ENCODE results near the gene TLE3. TPM values are rescaled to one million over a fixed set of nuclear protein-coding genes. Genes with fewer than 3 reads are reported as not detected.

The TLE3 gene
- total and polyA plus RNA-seq, 4 experiments from 2014 or later = 3.6 to 121 (median 69.9) TPM

- H3K27me3 Mint-ChIP-seq = no peaks in the 10 kb centered on the region
- Histone ChIP-seq H3K36me3 (ENCODE audit: insufficient read depth, low read length) (peaks cover 89% of the 10 kb centered on the region), H3K27me3 (ENCODE audit: insufficient read depth, low read length) (no peaks in the 10 kb centered on the region), H3K9me3 (ENCODE audit: control insufficient read depth in 1 of 2, low read length in 2 of 2) (no peaks in the 10 kb centered on the region), H3K4me1 (ENCODE audit: insufficient read depth, low read length) (no peaks in the 10 kb centered on the region), H3K27ac (ENCODE audit: low read depth, low read length) (no peak overlapping the region), H3K4me3 (ENCODE audit: low read length in 2 of 2) (no peak overlapping the region)
- no peaks in the 10 kb centered on the region for H3K9me3 Mint-ChIP-seq
- no peak overlapping the region for H3K27ac Mint-ChIP-seq
- POLR2A ChIA-PET (ENCODE audit: partially characterized antibody) = interaction anchor here (1.2 kb wide), 1 partner anchor 27 kb away, joined by 3 read pairs; no protein-coding TSS in a partner anchor
- intact Hi-C loops (cut with micrococcal nuclease) = no loop called here
- H3K4me1 Mint-ChIP-seq = peaks cover 10 to 22% (median 17%) of the 10 kb centered on the region in 4 donors
- CTCF ChIA-PET (ENCODE audit: partially characterized antibody) = no interaction called here
- no peak for DNase-seq
- peaks cover 53 to 85% of the 10 kb centered on the region in 2 donors for H3K36me3 Mint-ChIP-seq
- H3K4me3 Mint-ChIP-seq = no peak overlapping the region
These were observed 28.0 kb downstream of the TLE3 start for GRCh38 chr15:70069716-70070115.

DNA sequence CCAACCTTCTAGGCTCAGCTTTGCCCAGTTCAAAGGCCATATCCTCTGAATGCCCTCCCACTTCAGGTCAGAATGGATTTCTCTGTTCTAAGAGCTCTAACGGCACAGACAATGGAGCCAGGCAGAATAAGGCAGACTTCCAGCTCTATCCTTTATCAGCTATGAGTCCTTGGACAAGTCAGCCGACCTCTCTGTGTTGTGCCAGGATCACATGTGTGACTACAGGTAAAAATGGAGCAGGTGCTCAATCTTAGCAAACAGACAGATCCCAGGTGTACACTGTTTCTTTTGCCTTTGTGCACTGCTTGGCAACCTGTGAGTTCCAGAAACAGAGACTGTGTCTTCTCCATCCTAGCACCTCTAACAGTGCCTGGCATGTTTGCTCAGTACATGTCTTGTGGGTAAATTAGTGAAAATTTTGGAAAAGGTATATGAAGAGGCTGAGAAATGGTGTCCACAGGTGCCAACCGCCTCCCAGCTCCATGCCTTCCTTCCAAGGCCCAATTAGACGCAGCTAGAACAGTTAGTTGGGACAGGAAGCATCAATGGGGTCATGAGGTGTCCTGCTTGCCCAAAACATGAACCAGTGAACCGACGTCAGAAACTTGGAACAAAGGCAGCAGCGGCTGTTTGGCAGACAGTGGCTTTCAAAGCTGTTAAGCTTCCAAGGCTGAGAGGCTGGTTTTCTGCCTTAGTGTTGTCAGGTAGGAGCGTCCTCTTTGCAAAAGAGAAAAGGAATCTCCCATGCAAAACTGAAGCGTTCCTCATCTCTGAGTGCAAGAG is 28.7 kb downstream of the TLE3 start:
- H3K4me1 ChIP-seq (ENCODE audit: insufficient read depth, low read length) = no peaks in the 10 kb centered on the region
- H3K9me3 ChIP-seq (ENCODE audit: control insufficient read depth in 1 of 2, low read length in 2 of 2) = no peaks in the 10 kb centered on the region
- Mint-ChIP-seq H3K27ac (peak overlapping the region in 1 of 7 donors; percentile 6), H3K36me3 (peaks cover 50 to 81% of the 10 kb centered on the region in 2 donors), H3K9me3 (no peaks in the 10 kb centered on the region), H3K4me3 (no peak overlapping the region), H3K4me1 (peaks cover 10 to 22% (median 15%) of the 10 kb centered on the region in 4 donors), H3K27me3 (no peaks in the 10 kb centered on the region)
- POLR2A ChIA-PET (ENCODE audit: partially characterized antibody) = no interaction called here
- H3K36me3 ChIP-seq (ENCODE audit: insufficient read depth, low read length) = peaks cover 89% of the 10 kb centered on the region
- H3K27ac ChIP-seq (ENCODE audit: low read depth, low read length) = no peak overlapping the region
- intact Hi-C loops (cut with micrococcal nuclease) = no loop called here
- no peak for DNase-seq
- H3K4me3 ChIP-seq (ENCODE audit: low read length in 2 of 2) = no peak overlapping the region
- H3K27me3 ChIP-seq (ENCODE audit: insufficient read depth, low read length) = no peaks in the 10 kb centered on the region
- CTCF ChIA-PET (ENCODE audit: partially characterized antibody) = interaction anchor here (2.0 kb wide), 1 partner anchor 27 kb away, joined by 5 read pairs; no protein-coding TSS in a partner anchor

DNA sequence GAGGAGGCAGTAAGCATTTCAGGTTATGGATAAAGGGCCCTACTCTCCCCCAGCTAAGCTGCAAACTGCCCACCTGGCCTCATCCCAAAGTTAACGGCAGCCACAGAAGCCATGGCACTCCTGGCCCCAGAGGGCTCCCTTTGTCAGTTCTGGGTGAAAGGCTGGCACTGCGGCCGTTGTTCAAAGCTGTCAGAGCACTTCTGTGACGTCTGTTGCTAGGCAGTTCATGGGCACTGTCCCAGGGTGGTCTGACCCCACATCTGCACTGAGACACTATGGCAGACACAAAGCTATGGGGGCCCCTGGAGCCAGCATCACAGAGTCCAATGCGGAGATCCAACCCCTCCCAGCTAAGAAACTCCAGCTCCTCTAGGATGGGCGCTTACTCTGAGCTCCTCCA is 30.0 kb downstream of the TLE3 start:
- Mint-ChIP-seq H3K27ac (no peak overlapping the region), H3K27me3 (no peaks in the 10 kb centered on the region), H3K9me3 (no peaks in the 10 kb centered on the region), H3K36me3 (peaks cover 41 to 81% of the 10 kb centered on the region in 2 donors), H3K4me3 (no peak overlapping the region), H3K4me1 (peaks cover 8 to 16% (median 10%) of the 10 kb centered on the region in 4 donors)
- Histone ChIP-seq H3K36me3 (ENCODE audit: insufficient read depth, low read length) (peaks cover 89% of the 10 kb centered on the region), H3K9me3 (ENCODE audit: control insufficient read depth in 1 of 2, low read length in 2 of 2) (no peaks in the 10 kb centered on the region), H3K4me3 (ENCODE audit: low read length in 2 of 2) (no peak overlapping the region), H3K27ac (ENCODE audit: low read depth, low read length) (no peak overlapping the region), H3K4me1 (ENCODE audit: insufficient read depth, low read length) (no peaks in the 10 kb centered on the region), H3K27me3 (ENCODE audit: insufficient read depth, low read length) (no peaks in the 10 kb centered on the region)
- no peak for DNase-seq
- POLR2A ChIA-PET (ENCODE audit: partially characterized antibody) = interaction anchor here (0.6 kb wide), 1 partner anchor 16 kb away, joined by 3 read pairs; no protein-coding TSS in a partner anchor
- CTCF ChIA-PET (ENCODE audit: partially characterized antibody) = interaction anchor here (1.4 to 2.0 kb wide), 2 partner anchors 28 to 339 kb away, joined by 5 read pairs; no protein-coding TSS in a partner anchor
- intact Hi-C loops (cut with micrococcal nuclease) = no loop called here

GRCh38 chr15:70067011-70067410 is 30.7 kb downstream of the TLE3 start:
- DNase-seq = no peak
- ChIA-PET CTCF (ENCODE audit: partially characterized antibody) (interaction anchor here (1.4 kb wide), 2 partner anchors 338 to 397 kb away, joined by 3 to 5 read pairs; no protein-coding TSS in a partner anchor), POLR2A (ENCODE audit: partially characterized antibody) (interaction anchor here (1.2 kb wide), 1 partner anchor 28 kb away, joined by 3 read pairs; no protein-coding TSS in a partner anchor)
- Histone ChIP-seq H3K4me1 (ENCODE audit: insufficient read depth, low read length) (no peaks in the 10 kb centered on the region), H3K27me3 (ENCODE audit: insufficient read depth, low read length) (no peaks in the 10 kb centered on the region), H3K36me3 (ENCODE audit: insufficient read depth, low read length) (peaks cover 90% of the 10 kb centered on the region), H3K9me3 (ENCODE audit: control insufficient read depth in 1 of 2, low read length in 2 of 2) (no peaks in the 10 kb centered on the region), H3K4me3 (ENCODE audit: low read length in 2 of 2) (no peak overlapping the region), H3K27ac (ENCODE audit: low read depth, low read length) (no peak overlapping the region)
- Mint-ChIP-seq H3K4me3 (no peak overlapping the region), H3K4me1 (peaks cover 7 to 16% (median 9%) of the 10 kb centered on the region in 4 donors), H3K27me3 (no peaks in the 10 kb centered on the region), H3K9me3 (no peaks in the 10 kb centered on the region), H3K36me3 (peaks cover 39 to 79% of the 10 kb centered on the region in 2 donors), H3K27ac (peak overlapping the region in 4 of 7 donors; percentile 9 to 70 (median 46))
- intact Hi-C loops (cut with micrococcal nuclease) = no loop called here

DNA sequence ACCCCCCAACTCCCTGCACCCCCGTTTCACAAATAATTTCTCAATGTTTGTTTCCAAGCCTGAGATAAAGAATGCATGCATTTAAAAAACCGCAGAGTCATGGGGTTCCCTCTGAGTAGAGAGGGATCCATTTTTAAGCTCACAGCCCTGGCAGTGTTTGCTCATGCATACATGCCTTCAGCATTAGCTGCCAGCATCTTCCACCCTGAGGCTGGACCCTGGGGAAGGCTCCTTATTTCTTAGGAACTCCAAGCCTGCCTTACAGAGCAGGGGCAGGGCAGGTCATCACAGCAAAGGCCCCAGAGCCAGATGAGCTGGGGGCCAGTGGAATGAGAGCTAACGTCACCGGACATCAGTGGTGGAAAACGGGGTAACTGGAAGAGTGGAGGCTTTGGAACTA is 31.3 kb downstream of the TLE3 start:
- ChIA-PET POLR2A (ENCODE audit: partially characterized antibody) (interaction anchor here (1.2 kb wide), 1 partner anchor 29 kb away, joined by 3 read pairs; no protein-coding TSS in a partner anchor), CTCF (ENCODE audit: partially characterized antibody) (interaction anchor here (1.4 kb wide), 1 partner anchor 397 kb away, joined by 3 read pairs; no protein-coding TSS in a partner anchor)
- Mint-ChIP-seq H3K9me3 (no peaks in the 10 kb centered on the region), H3K4me1 (peaks cover 6 to 16% (median 9%) of the 10 kb centered on the region in 4 donors), H3K36me3 (peaks cover 39 to 83% of the 10 kb centered on the region in 2 donors), H3K27me3 (no peaks in the 10 kb centered on the region), H3K4me3 (no peak overlapping the region), H3K27ac (no peak overlapping the region)
- H3K27ac ChIP-seq (ENCODE audit: low read depth, low read length) = no peak overlapping the region
- no peaks in the 10 kb centered on the region for H3K27me3 ChIP-seq (ENCODE audit: insufficient read depth, low read length)
- H3K9me3 ChIP-seq (ENCODE audit: control insufficient read depth in 1 of 2, low read length in 2 of 2) = no peaks in the 10 kb centered on the region
- peaks cover 90% of the 10 kb centered on the region for H3K36me3 ChIP-seq (ENCODE audit: insufficient read depth, low read length)
- no peaks in the 10 kb centered on the region for H3K4me1 ChIP-seq (ENCODE audit: insufficient read depth, low read length)
- DNase-seq = no peak
- intact Hi-C loops (cut with micrococcal nuclease) = no loop called here
- H3K4me3 ChIP-seq (ENCODE audit: low read length in 2 of 2) = no peak overlapping the region

GRCh38 chr15:70066004-70066403 is 31.7 kb downstream of the TLE3 start:
- POLR2A ChIA-PET (ENCODE audit: partially characterized antibody) = interaction anchor here (1.2 kb wide), 1 partner anchor 29 kb away, joined by 3 read pairs; no protein-coding TSS in a partner anchor
- peaks cover 38 to 82% of the 10 kb centered on the region in 2 donors for H3K36me3 Mint-ChIP-seq

GRCh38 chr15:70065006-70065722 is 32.6 kb downstream of the TLE3 start:
- H3K36me3 Mint-ChIP-seq = peaks cover 39 to 82% of the 10 kb centered on the region in 2 donors
- H3K4me3 ChIP-seq (ENCODE audit: low read length in 2 of 2) = no peak overlapping the region
- CTCF ChIA-PET (ENCODE audit: partially characterized antibody) = interaction anchor here (1.2 kb wide), 1 partner anchor 27 kb away, joined by 3 read pairs; no protein-coding TSS in a partner anchor
- H3K36me3 ChIP-seq (ENCODE audit: insufficient read depth, low read length) = peaks cover 90% of the 10 kb centered on the region
- no peak overlapping the region for H3K4me3 Mint-ChIP-seq
- POLR2A ChIA-PET (ENCODE audit: partially characterized antibody) = no interaction called here
- no peak for DNase-seq
- no peaks in the 10 kb centered on the region for H3K27me3 ChIP-seq (ENCODE audit: insufficient read depth, low read length)
- no peaks in the 10 kb centered on the region for H3K27me3 Mint-ChIP-seq
- no peak overlapping the region for H3K27ac ChIP-seq (ENCODE audit: low read depth, low read length)
- no peaks in the 10 kb centered on the region for H3K9me3 Mint-ChIP-seq
- no peaks in the 10 kb centered on the region for H3K4me1 ChIP-seq (ENCODE audit: insufficient read depth, low read length)
- intact Hi-C loops (cut with micrococcal nuclease) = no loop called here
- peak overlapping the region in 1 of 7 donors; percentile 68 for H3K27ac Mint-ChIP-seq
- H3K4me1 Mint-ChIP-seq = peaks cover 5 to 16% (median 8%) of the 10 kb centered on the region in 4 donors
- H3K9me3 ChIP-seq (ENCODE audit: control insufficient read depth in 1 of 2, low read length in 2 of 2) = no peaks in the 10 kb centered on the region

More at GRCh38 chr15:70066004-70066403, 31.7 kb downstream of the TLE3 start:
- Mint-ChIP-seq H3K4me1 (peaks cover 6 to 16% (median 9%) of the 10 kb centered on the region in 4 donors), H3K27ac (no peak overlapping the region), H3K9me3 (no peaks in the 10 kb centered on the region), H3K4me3 (no peak overlapping the region), H3K27me3 (no peaks in the 10 kb centered on the region)
- DNase-seq = no peak
- CTCF ChIA-PET (ENCODE audit: partially characterized antibody) = interaction anchor here (1.4 kb wide), 1 partner anchor 398 kb away, joined by 3 read pairs; no protein-coding TSS in a partner anchor
- no peaks in the 10 kb centered on the region for H3K27me3 ChIP-seq (ENCODE audit: insufficient read depth, low read length)
- peaks cover 90% of the 10 kb centered on the region for H3K36me3 ChIP-seq (ENCODE audit: insufficient read depth, low read length)
- H3K9me3 ChIP-seq (ENCODE audit: control insufficient read depth in 1 of 2, low read length in 2 of 2) = no peaks in the 10 kb centered on the region
- H3K27ac ChIP-seq (ENCODE audit: low read depth, low read length) = no peak overlapping the region
- intact Hi-C loops (cut with micrococcal nuclease) = no loop called here
- H3K4me1 ChIP-seq (ENCODE audit: insufficient read depth, low read length) = no peaks in the 10 kb centered on the region
- H3K4me3 ChIP-seq (ENCODE audit: low read length in 2 of 2) = no peak overlapping the region
